T-helper 1 cell (primary cell): ENCODE data around the gene GDNF.

ENCODE experiments used
- DNase-seq, 5 donors: peaks; one replicate each; pipeline ENCODE4 v3.0.0-alpha.2; 2012 to 2020

GDNF gene

GRCh38 chr5:37777432-37778130 lies 62.3 kb downstream of the GDNF start:
- no peak for DNase-seq

GRCh38 chr5:37776826-37777225 lies 63.0 kb downstream of the GDNF start:
- DNase-seq: no peak

- DNase-seq: peak in 1 of 5 donors; percentile 8
These were observed 64.8 kb downstream of the GDNF start for GRCh38 chr5:37774912-37775483.

- DNase-seq: no peak
These were observed 66.0 kb downstream of the GDNF start for GRCh38 chr5:37773809-37774208.

- DNase-seq: no peak
These were observed 67.6 kb downstream of the GDNF start for GRCh38 chr5:37772255-37772654.

GRCh38 chr5:37771731-37772130 lies 68.1 kb downstream of the GDNF start:
- DNase-seq: no peak

- DNase-seq: no peak
These were observed 68.6 kb downstream of the GDNF start for GRCh38 chr5:37771203-37771611.

GRCh38 chr5:37770786-37771185 lies 69.1 kb downstream of the GDNF start:
- DNase-seq: no peak

- no peak for DNase-seq
These were observed 70.0 kb downstream of the GDNF start for GRCh38 chr5:37769840-37770239.

- DNase-seq: no peak
These were observed 70.7 kb downstream of the GDNF start for GRCh38 chr5:37769108-37769507.

- no peak for DNase-seq
These were observed 71.5 kb downstream of the GDNF start for GRCh38 chr5:37768371-37768770.

GRCh38 chr5:37767961-37768360 lies 71.9 kb downstream of the GDNF start:
- DNase-seq: no peak

GRCh38 chr5:37767251-37767650 lies 72.6 kb downstream of the GDNF start:
- DNase-seq: no peak
